OCI-LY7 (cell line): Measurements from ENCODE around the gene RAD23B.

Experiments used
- CTCF ChIP-seq: fragments of 200-600 bp; sonication (generic); conservative IDR thresholded peaks from 2 replicates; pipeline ENCODE4 v1.5.1; 2014; ENCODE audit warnings: mild to moderate bottlenecking, antibody characterized with exemption, low read length, moderate library complexity, mixed read lengths
- EZH2phosphoT487 ChIP-seq: fragments of 200-600 bp; sonication (generic); IDR thresholded peaks from 2 replicates; pipeline ENCODE4 v1.6.1; 2018; ENCODE audit warnings: low read depth, borderline replicate concordance, mild to moderate bottlenecking, mixed run types, antibody characterized with exemption, low read length, moderate library complexity, mixed read lengths

DNA sequence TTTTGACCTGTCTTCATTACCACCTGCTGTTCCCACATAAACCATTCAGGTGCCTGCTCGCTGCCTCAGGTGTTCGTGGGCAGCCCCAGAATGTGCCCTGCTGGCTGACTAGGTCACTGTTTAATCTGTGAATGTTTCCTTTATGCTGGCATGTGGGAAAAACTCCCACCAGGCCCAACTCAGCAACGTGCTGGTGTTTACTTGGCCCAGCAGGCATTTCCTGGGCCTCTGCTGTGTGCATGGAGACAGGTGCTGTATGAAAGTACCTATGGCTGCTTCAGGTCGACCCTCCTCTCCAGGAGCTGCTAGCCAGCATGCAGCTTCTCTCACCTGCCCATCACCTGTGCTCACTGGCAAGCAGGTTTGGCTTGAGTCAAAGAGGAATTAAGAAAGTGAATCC lies 65.8 kb downstream of the RAD23B start:
- TF ChIP-seq CTCF (no peak), EZH2phosphoT487 (no peak)
